ENCODE data around the gene RAB3GAP1. TPM values are rescaled to one million over a fixed set of nuclear protein-coding genes. Genes with fewer than 3 reads are reported as not detected.

Gene RAB3GAP1
- total and polyA plus RNA-seq, 2 donors (not counting 1 experiment from before 2014, with no cell fraction given): 15.6 to 62.2 TPM

GRCh38 chr2:135140606-135141005 lies 88.5 kb downstream of the RAB3GAP1 start:
- Mint-ChIP-seq H3K4me3 (no peak overlapping the region), H3K4me1 (no peaks in the 10 kb centered on the region), H3K27ac (no peak overlapping the region), H3K27me3 (no peaks in the 10 kb centered on the region), H3K9me3 (ENCODE audit: insufficient read depth) (peaks cover 10% of the 10 kb centered on the region)
- H3K4me3 ChIP-seq (ENCODE audit: control extremely low read depth in 1 of 5, extremely low read depth in 1 of 5, insufficient read depth in 1 of 5, low read depth in 2 of 5, low read length in 4 of 5): no peak overlapping the region
- intact Hi-C loops (cut with micrococcal nuclease): no loop called here
- H3K27me3 ChIP-seq (replicated peaks in 1 of 4; ENCODE audit: control extremely low read depth in 1 of 4, control insufficient read depth in 3 of 4, insufficient read depth in 4 of 4, low read length in 3 of 4): no peaks in the 10 kb centered on the region
- peaks cover 14 to 54% of the 10 kb centered on the region in 2 experiments for H3K36me3 ChIP-seq (replicated peaks in 1 of 2; ENCODE audit: control extremely low read depth in 1 of 2, control insufficient read depth in 1 of 2, extremely low read depth in 1 of 2, insufficient read depth in 2 of 2, low read length in 1 of 2)
- no peak overlapping the region for H3K9ac ChIP-seq (ENCODE audit: low read length)
- no peaks in the 10 kb centered on the region for H4K20me1 ChIP-seq (ENCODE audit: control insufficient read depth, insufficient read depth, low read length, poor library complexity, severe bottlenecking)
- H3K4me1 ChIP-seq (ENCODE audit: control insufficient read depth in 2 of 2, insufficient read depth in 2 of 2, low read length in 2 of 2): no peaks in the 10 kb centered on the region
- no peak overlapping the region for H3K4me2 ChIP-seq (replicated peaks; ENCODE audit: low read depth, low read length, poor library complexity, severe bottlenecking)
- peaks cover 11 to 15% (median 14%) of the 10 kb centered on the region in 3 donors for H3K9me3 ChIP-seq (ENCODE audit: control extremely low read depth in 1 of 3, control insufficient read depth in 2 of 3, insufficient read depth in 1 of 3, low read length in 2 of 3)
- H3K27ac ChIP-seq (ENCODE audit: low read length in 2 of 2): no peak overlapping the region
- TF ChIP-seq, protein P1, sequence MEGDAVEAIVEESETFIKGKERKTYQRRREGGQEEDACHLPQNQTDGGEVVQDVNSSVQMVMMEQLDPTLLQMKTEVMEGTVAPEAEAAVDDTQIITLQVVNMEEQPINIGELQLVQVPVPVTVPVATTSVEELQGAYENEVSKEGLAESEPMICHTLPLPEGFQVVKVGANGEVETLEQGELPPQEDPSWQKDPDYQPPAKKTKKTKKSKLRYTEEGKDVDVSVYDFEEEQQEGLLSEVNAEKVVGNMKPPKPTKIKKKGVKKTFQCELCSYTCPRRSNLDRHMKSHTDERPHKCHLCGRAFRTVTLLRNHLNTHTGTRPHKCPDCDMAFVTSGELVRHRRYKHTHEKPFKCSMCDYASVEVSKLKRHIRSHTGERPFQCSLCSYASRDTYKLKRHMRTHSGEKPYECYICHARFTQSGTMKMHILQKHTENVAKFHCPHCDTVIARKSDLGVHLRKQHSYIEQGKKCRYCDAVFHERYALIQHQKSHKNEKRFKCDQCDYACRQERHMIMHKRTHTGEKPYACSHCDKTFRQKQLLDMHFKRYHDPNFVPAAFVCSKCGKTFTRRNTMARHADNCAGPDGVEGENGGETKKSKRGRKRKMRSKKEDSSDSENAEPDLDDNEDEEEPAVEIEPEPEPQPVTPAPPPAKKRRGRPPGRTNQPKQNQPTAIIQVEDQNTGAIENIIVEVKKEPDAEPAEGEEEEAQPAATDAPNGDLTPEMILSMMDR (IDR thresholded peaks at IDR 0.05): no peak
- TF ChIP-seq EZH2 (IDR thresholded peaks at IDR 0.05; ENCODE audit: borderline replicate concordance, insufficient read depth, low read depth, low read length, poor library complexity, severe bottlenecking): no peak
- peaks cover 3% of the 10 kb centered on the region for H3K79me2 ChIP-seq (ENCODE audit: control insufficient read depth, insufficient read depth, low read length)
- ATAC-seq (ENCODE audit: low read depth): no peak
- no peak for DNase-seq
- H2AFZ ChIP-seq (ENCODE audit: insufficient read depth, low read depth, low read length, poor library complexity, severe bottlenecking): no peak overlapping the region
- POLR2A ChIA-PET: no interaction called here
- CTCF ChIA-PET: no interaction called here

DNA sequence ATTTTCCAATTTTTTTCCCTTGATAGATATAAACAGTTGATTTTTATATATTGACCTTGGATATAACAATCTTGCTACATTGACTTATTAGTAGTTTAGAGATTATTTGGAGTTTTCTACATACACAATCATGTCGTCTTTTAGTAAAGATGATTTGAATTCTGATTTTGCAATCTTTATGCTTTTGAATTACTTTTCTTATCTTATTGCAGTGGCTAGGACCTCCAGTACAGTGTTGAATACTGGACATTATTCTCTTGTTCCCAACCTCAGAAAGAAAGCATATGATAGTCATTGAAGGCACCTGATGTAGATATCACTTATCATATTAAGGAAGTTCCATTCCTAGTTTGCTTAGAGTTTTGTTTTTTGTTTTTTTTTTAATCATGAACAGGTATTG lies 90.2 kb downstream of the RAB3GAP1 start:
- Histone ChIP-seq H3K4me2 (replicated peaks; ENCODE audit: low read depth, low read length, poor library complexity, severe bottlenecking) (no peak overlapping the region), H2AFZ (ENCODE audit: insufficient read depth, low read depth, low read length, poor library complexity, severe bottlenecking) (no peak overlapping the region), H3K36me3 (replicated peaks in 1 of 2; ENCODE audit: control extremely low read depth in 1 of 2, control insufficient read depth in 1 of 2, extremely low read depth in 1 of 2, insufficient read depth in 2 of 2, low read length in 1 of 2) (peaks cover 12 to 41% of the 10 kb centered on the region in 2 experiments), H3K9ac (ENCODE audit: low read length) (no peak overlapping the region), H3K79me2 (ENCODE audit: control insufficient read depth, insufficient read depth, low read length) (peaks cover 3% of the 10 kb centered on the region), H3K27me3 (replicated peaks in 1 of 4; ENCODE audit: control extremely low read depth in 1 of 4, control insufficient read depth in 3 of 4, insufficient read depth in 4 of 4, low read length in 3 of 4) (no peaks in the 10 kb centered on the region), H4K20me1 (ENCODE audit: control insufficient read depth, insufficient read depth, low read length, poor library complexity, severe bottlenecking) (no peaks in the 10 kb centered on the region), H3K27ac (ENCODE audit: low read length in 2 of 2) (no peak overlapping the region), H3K4me3 (ENCODE audit: control extremely low read depth in 1 of 5, extremely low read depth in 1 of 5, insufficient read depth in 1 of 5, low read depth in 2 of 5, low read length in 4 of 5) (no peak overlapping the region), H3K9me3 (ENCODE audit: control extremely low read depth in 1 of 3, control insufficient read depth in 2 of 3, insufficient read depth in 1 of 3, low read length in 2 of 3) (peaks cover 11 to 15% (median 14%) of the 10 kb centered on the region in 3 donors), H3K4me1 (ENCODE audit: control insufficient read depth in 2 of 2, insufficient read depth in 2 of 2, low read length in 2 of 2) (no peaks in the 10 kb centered on the region)
- ChIA-PET POLR2A (no interaction called here), CTCF (interaction anchor here (0.6 kb wide), 1 partner anchor 567 kb away, joined by 3 read pairs; no protein-coding TSS in a partner anchor)
- H3K27me3 Mint-ChIP-seq: no peaks in the 10 kb centered on the region
- H3K27ac Mint-ChIP-seq: no peak overlapping the region
- H3K9me3 Mint-ChIP-seq (ENCODE audit: insufficient read depth): peaks cover 10% of the 10 kb centered on the region
- TF ChIP-seq EZH2 (IDR thresholded peaks at IDR 0.05; ENCODE audit: borderline replicate concordance, insufficient read depth, low read depth, low read length, poor library complexity, severe bottlenecking): no peak
- TF ChIP-seq, protein P1 (IDR thresholded peaks at IDR 0.05): no peak
- no peak for DNase-seq
- no CpG with 5 or more reads among the region's 1 CpG for WGBS (ENCODE audit: insufficient coverage)
- no peak overlapping the region for H3K4me3 Mint-ChIP-seq
- intact Hi-C loops (cut with micrococcal nuclease): no loop called here
- no peaks in the 10 kb centered on the region for H3K4me1 Mint-ChIP-seq
- ATAC-seq (ENCODE audit: low read depth): no peak
